ENCODE data around the gene FNDC8. TPM values are rescaled to one million over a fixed set of nuclear protein-coding genes. Genes with fewer than 3 reads are reported as not detected.

FNDC8 gene
- polyA plus RNA-seq, 3 donors: not detected

DNA sequence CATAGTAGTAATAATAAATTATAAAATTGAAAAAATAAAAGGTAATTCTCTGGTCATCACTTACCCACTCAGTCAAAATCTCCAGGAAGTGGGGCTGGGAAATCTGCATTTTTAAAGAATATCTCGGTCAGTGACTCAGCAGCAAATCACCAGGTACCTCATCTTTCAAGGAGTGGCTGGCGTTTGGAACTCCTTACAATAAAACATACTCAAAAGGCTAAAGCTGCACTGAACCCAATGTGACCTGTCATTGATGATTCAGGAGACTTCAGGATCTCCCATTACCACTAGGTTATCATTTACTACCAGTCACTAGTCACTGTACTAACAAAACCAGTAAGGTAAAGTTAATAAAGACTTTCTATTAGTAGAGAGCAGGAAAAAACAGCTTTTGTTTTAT is 36.4 kb upstream of the FNDC8 start:
- peaks cover 43% of the 10 kb centered on the region for H3K4me1 Mint-ChIP-seq
- no peaks in the 10 kb centered on the region for H3K9me3 ChIP-seq (replicated peaks in 1 of 2; ENCODE audit: control insufficient read depth in 1 of 2, insufficient read depth in 1 of 2, low read length in 2 of 2)
- peaks cover 0 to 2% (median 0%) of the 10 kb centered on the region in 3 donors for H3K27me3 Mint-ChIP-seq (ENCODE audit: low read depth in 3 of 3)
- TF ChIP-seq, protein P1, sequence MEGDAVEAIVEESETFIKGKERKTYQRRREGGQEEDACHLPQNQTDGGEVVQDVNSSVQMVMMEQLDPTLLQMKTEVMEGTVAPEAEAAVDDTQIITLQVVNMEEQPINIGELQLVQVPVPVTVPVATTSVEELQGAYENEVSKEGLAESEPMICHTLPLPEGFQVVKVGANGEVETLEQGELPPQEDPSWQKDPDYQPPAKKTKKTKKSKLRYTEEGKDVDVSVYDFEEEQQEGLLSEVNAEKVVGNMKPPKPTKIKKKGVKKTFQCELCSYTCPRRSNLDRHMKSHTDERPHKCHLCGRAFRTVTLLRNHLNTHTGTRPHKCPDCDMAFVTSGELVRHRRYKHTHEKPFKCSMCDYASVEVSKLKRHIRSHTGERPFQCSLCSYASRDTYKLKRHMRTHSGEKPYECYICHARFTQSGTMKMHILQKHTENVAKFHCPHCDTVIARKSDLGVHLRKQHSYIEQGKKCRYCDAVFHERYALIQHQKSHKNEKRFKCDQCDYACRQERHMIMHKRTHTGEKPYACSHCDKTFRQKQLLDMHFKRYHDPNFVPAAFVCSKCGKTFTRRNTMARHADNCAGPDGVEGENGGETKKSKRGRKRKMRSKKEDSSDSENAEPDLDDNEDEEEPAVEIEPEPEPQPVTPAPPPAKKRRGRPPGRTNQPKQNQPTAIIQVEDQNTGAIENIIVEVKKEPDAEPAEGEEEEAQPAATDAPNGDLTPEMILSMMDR (IDR thresholded peaks at IDR 0.05): no peak
- H3K9me3 Mint-ChIP-seq: no peaks in the 10 kb centered on the region
- no peaks in the 10 kb centered on the region for H3K36me3 ChIP-seq (replicated peaks in 1 of 2; ENCODE audit: control insufficient read depth in 1 of 2, insufficient read depth in 2 of 2, low read length in 2 of 2)
- H3K4me1 ChIP-seq (ENCODE audit: control insufficient read depth in 1 of 2, insufficient read depth in 2 of 2, low read length in 2 of 2): peaks cover 25 to 31% of the 10 kb centered on the region in 2 donors
- no peak overlapping the region for H3K4me3 Mint-ChIP-seq
- WGBS (ENCODE audit: insufficient coverage): no CpG with 5 or more reads among the region's 2 CpGs
- no peak overlapping the region for H3K27ac Mint-ChIP-seq
- peaks cover 27% of the 10 kb centered on the region for H4K20me1 ChIP-seq (ENCODE audit: insufficient read depth, low read length)
- H2AFZ ChIP-seq (ENCODE audit: insufficient read depth, low read depth, low read length, poor library complexity, severe bottlenecking): no peak overlapping the region
- no peak overlapping the region for H3K9ac ChIP-seq (ENCODE audit: insufficient read depth, low read length, poor library complexity, severe bottlenecking)
- no peak overlapping the region for H3K4me3 ChIP-seq (replicated peaks in 1 of 3; ENCODE audit: low read depth in 2 of 3, low read length in 3 of 3)
- DNase-seq: no peak
- H3K79me2 ChIP-seq (ENCODE audit: insufficient read depth, low read length): peaks cover 85% of the 10 kb centered on the region
- no peak overlapping the region for H3K4me2 ChIP-seq (replicated peaks; ENCODE audit: extremely low read depth, low read length, poor library complexity, severe bottlenecking)
- intact Hi-C loops (cut with micrococcal nuclease): loop anchor here (5.0 kb wide), 3 partner anchors 33 to 103 kb away; partner anchors contain the start of gene LIG3 (in 1 of the 2)
- no peaks in the 10 kb centered on the region for H3K27me3 ChIP-seq (ENCODE audit: control insufficient read depth in 2 of 2, insufficient read depth in 2 of 2, low read length in 2 of 2)
- no peak overlapping the region for H3K27ac ChIP-seq (ENCODE audit: low read depth in 1 of 2, low read length in 2 of 2)
- H3K36me3 Mint-ChIP-seq: peaks cover 0 to 12% of the 10 kb centered on the region in 2 donors

DNA sequence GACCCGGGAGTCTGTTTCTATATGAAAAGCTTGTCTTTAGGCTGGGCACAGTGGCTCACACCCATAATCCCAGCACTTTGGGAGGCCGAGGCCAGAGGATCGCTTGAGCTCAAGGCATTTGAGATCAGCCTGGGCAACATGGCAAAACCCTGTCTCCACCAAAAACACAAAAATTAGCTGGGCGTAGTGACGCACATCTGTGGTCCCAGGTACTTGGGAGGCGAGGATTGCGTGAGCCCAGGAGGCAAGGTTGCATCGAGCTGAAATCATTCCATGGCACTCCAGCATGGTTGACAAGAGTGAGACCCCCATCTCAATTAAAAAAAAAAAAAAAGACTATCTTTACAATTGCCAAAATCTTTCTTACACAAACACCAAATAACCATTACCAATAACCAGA is 35.3 kb upstream of the FNDC8 start:
- H3K9ac ChIP-seq (ENCODE audit: insufficient read depth, low read length, poor library complexity, severe bottlenecking): no peak overlapping the region
- Mint-ChIP-seq H3K27ac (no peak overlapping the region), H3K36me3 (peaks cover 0 to 12% of the 10 kb centered on the region in 2 donors), H3K4me3 (no peak overlapping the region), H3K9me3 (no peaks in the 10 kb centered on the region), H3K4me1 (peaks cover 34% of the 10 kb centered on the region), H3K27me3 (ENCODE audit: low read depth in 3 of 3) (peaks cover 0 to 2% (median 0%) of the 10 kb centered on the region in 3 donors)
- no peaks in the 10 kb centered on the region for H3K36me3 ChIP-seq (replicated peaks in 1 of 2; ENCODE audit: control insufficient read depth in 1 of 2, insufficient read depth in 2 of 2, low read length in 2 of 2)
- DNase-seq: no peak
- peaks cover 21 to 28% of the 10 kb centered on the region in 2 donors for H3K4me1 ChIP-seq (ENCODE audit: control insufficient read depth in 1 of 2, insufficient read depth in 2 of 2, low read length in 2 of 2)
- intact Hi-C loops (cut with micrococcal nuclease): loop anchor here (5.0 kb wide), 3 partner anchors 34 to 104 kb away; partner anchors contain the start of gene LIG3 (in 1 of the 2)
- H3K27ac ChIP-seq (ENCODE audit: low read depth in 1 of 2, low read length in 2 of 2): no peak overlapping the region
- no peak overlapping the region for H2AFZ ChIP-seq (ENCODE audit: insufficient read depth, low read depth, low read length, poor library complexity, severe bottlenecking)
- peaks cover 25% of the 10 kb centered on the region for H4K20me1 ChIP-seq (ENCODE audit: insufficient read depth, low read length)
- H3K79me2 ChIP-seq (ENCODE audit: insufficient read depth, low read length): peaks cover 74% of the 10 kb centered on the region
- H3K9me3 ChIP-seq (replicated peaks in 1 of 2; ENCODE audit: control insufficient read depth in 1 of 2, insufficient read depth in 1 of 2, low read length in 2 of 2): no peaks in the 10 kb centered on the region
- H3K27me3 ChIP-seq (ENCODE audit: control insufficient read depth in 2 of 2, insufficient read depth in 2 of 2, low read length in 2 of 2): no peaks in the 10 kb centered on the region
- no peak overlapping the region for H3K4me3 ChIP-seq (replicated peaks in 1 of 3; ENCODE audit: low read depth in 2 of 3, low read length in 3 of 3)
- no peak overlapping the region for H3K4me2 ChIP-seq (replicated peaks; ENCODE audit: extremely low read depth, low read length, poor library complexity, severe bottlenecking)
- 92% methylated on average over 7 of the region's 8 CpGs for WGBS (ENCODE audit: insufficient coverage)
- TF ChIP-seq, protein P1 (IDR thresholded peaks at IDR 0.05): no peak

Measured in CD14-positive monocyte (primary cell).